Measurements from ENCODE around the gene CDR2.

- TF ChIP-seq POLR2A (IDR thresholded peaks at IDR 0.05; ENCODE audit: low read depth, low read length) = no peak
- no peak for TF ChIP-seq TAF1 (IDR thresholded peaks at IDR 0.05; ENCODE audit: low read depth, low read length)
- TF ChIP-seq POLR2AphosphoS5 (IDR thresholded peaks at IDR 0.05; ENCODE audit: low read depth, low read length) = no peak
These were observed 39.4 kb upstream of the CDR2 start for GRCh38 chr16:22413819-22414218.
